AG04450 (cell line): ENCODE measurements around the gene PTPRT. TPM values are rescaled to one million over a fixed set of nuclear protein-coding genes. Genes with fewer than 3 reads are reported as not detected.

ENCODE experiments used
- CTCF ChIA-PET: fragments of 300-600, 350-600 bp; formaldehyde crosslinking; extraction: SDS; loops from one replicate; lab custom pipeline; 2022; ENCODE audit warnings: antibody characterized with exemption, inconsistent platforms; lab: Charles Lee
- POLR2A ChIA-PET: fragments of 350-600 bp; formaldehyde crosslinking; extraction: SDS; loops from one replicate; lab custom pipeline; 2021; ENCODE audit warnings: antibody characterized with exemption, inconsistent platforms; lab: Yijun Ruan, JAX
- DNase-seq: peaks from one replicate; pipeline ENCODE4 v3.0.0-alpha.2; 2011; ENCODE audit warnings: low read depth, low spot score
- H3K27ac ChIP-seq: one replicate; pipeline ENCODE4 v1.5.1; 2012; ENCODE audit warnings: low read depth, low read length, control low read depth
- H3K27me3 ChIP-seq: one replicate; pipeline ENCODE4 v1.6.0; 2012; ENCODE audit warnings: low read length; ENCODE audit not compliant: control insufficient read depth, insufficient read depth
- H3K4me3 ChIP-seq: 2 replicates; pipeline ENCODE4 v1.5.1; 2011; ENCODE audit warnings: mild to moderate bottlenecking, low read depth, low read length, control low read depth
- H3K9me3 ChIP-seq: 2 replicates; pipeline ENCODE4 v1.5.1; 2012; ENCODE audit warnings: low read length; ENCODE audit not compliant: control insufficient read depth, insufficient read depth
- polyA plus RNA-seq: library from polyadenylated mRNA; depleted of rRNA; stranded (reverse); fragments of >200 nt; gene quantifications from 2 replicates; pipeline ENCODE4 v1.2.3, GENCODE V29; 2011
- TF ChIP-seq, protein P1 (sequence below): IDR thresholded peaks from 2 replicates; pipeline ENCODE4 v1.5.1; 2011; ENCODE audit warnings: low read depth, low read length, control low read depth, inconsistent platforms

PTPRT gene
- polyA plus RNA-seq, 1 experiment = not detected

GRCh38 chr20:42945234-42945994 lies 244.3 kb downstream of the PTPRT start:
- TF ChIP-seq, protein P1, sequence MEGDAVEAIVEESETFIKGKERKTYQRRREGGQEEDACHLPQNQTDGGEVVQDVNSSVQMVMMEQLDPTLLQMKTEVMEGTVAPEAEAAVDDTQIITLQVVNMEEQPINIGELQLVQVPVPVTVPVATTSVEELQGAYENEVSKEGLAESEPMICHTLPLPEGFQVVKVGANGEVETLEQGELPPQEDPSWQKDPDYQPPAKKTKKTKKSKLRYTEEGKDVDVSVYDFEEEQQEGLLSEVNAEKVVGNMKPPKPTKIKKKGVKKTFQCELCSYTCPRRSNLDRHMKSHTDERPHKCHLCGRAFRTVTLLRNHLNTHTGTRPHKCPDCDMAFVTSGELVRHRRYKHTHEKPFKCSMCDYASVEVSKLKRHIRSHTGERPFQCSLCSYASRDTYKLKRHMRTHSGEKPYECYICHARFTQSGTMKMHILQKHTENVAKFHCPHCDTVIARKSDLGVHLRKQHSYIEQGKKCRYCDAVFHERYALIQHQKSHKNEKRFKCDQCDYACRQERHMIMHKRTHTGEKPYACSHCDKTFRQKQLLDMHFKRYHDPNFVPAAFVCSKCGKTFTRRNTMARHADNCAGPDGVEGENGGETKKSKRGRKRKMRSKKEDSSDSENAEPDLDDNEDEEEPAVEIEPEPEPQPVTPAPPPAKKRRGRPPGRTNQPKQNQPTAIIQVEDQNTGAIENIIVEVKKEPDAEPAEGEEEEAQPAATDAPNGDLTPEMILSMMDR = no peak
- POLR2A ChIA-PET = no interaction called here
- Histone ChIP-seq H3K4me3 (no peak overlapping the region), H3K9me3 (peaks cover 49% of the 10 kb centered on the region), H3K27me3 (no peaks in the 10 kb centered on the region), H3K27ac (no peak overlapping the region)
- no peak for DNase-seq
- CTCF ChIA-PET = no interaction called here

- TF ChIP-seq, protein P1 = no peak
- Histone ChIP-seq H3K27me3 (no peaks in the 10 kb centered on the region), H3K9me3 (peaks cover 35% of the 10 kb centered on the region), H3K4me3 (no peak overlapping the region), H3K27ac (no peak overlapping the region)
- DNase-seq = no peak
- POLR2A ChIA-PET = no interaction called here
- CTCF ChIA-PET = no interaction called here
These were observed 248.1 kb downstream of the PTPRT start for GRCh38 chr20:42941629-42942028.

DNA sequence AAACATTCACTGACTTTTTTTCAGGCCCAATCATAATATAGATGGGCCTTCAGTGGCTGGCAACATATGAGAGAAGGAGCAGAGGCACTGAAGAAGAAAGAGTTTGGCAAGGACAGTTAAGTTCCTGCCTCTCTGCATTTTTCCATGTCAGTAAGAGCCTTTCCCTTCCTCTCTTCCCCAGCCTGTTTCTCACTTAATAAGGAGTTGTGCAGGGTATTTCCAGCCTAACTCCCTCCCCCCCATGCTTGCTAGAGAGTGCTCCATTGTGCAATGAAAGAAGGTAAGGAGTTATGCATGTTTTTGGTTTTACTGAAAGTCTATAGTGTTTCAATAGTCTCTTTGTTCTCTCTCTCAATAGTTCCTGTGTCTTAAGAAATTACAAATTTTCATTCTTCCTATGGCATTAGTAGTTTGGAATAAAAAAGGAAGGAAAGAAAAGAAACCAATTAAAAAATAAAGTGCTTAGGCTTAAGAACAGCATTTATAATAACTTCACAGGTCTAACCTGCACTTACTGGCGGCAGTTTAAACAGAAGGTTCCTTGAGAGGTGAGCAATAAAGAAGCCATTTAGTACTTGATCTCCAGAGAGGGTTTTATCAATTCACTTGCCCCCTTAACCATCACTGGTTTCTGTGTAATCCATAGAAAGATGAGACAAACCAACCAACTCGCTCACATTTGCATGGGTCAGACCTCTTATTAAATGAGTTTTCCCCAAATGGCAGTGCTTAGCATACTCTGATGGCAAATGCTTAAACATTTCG lies 251.1 kb downstream of the PTPRT start:
- no peaks in the 10 kb centered on the region for H3K27me3 ChIP-seq
- no peak for DNase-seq
- POLR2A ChIA-PET = no interaction called here
- no peak overlapping the region for H3K27ac ChIP-seq
- TF ChIP-seq, protein P1 = no peak
- CTCF ChIA-PET = no interaction called here
- H3K9me3 ChIP-seq = peaks cover 40% of the 10 kb centered on the region
- no peak overlapping the region for H3K4me3 ChIP-seq

GRCh38 chr20:42936482-42936881 lies 253.2 kb downstream of the PTPRT start:
- CTCF ChIA-PET = no interaction called here

More at GRCh38 chr20:42936482-42936881, 253.2 kb downstream of the PTPRT start:
- no peak overlapping the region for H3K4me3 ChIP-seq
- TF ChIP-seq, protein P1 = no peak
- H3K27ac ChIP-seq = no peak overlapping the region
- POLR2A ChIA-PET = no interaction called here
- DNase-seq = no peak
- no peaks in the 10 kb centered on the region for H3K27me3 ChIP-seq
- H3K9me3 ChIP-seq = peaks cover 39% of the 10 kb centered on the region
